Gastrocnemius medialis (tissue), 4 donors: ENCODE measurements around the gene DKKL1. TPM values are rescaled to one million over a fixed set of nuclear protein-coding genes. Genes with fewer than 3 reads are reported as not detected.

Experiments
- ATAC-seq, 2 donors: fragments of 150-250 bp; one replicate each; pipeline ENCODE4 v1.9.1; 2016
- DNase-seq, 2 donors: peaks; one replicate each; pipeline ENCODE4 v3.0.0-alpha.2; 2019
- H3K27ac ChIP-seq, 4 donors: fragments of 200-600 bp; sonication (generic); 1 replicate in 1 of 4; 2 replicates in 3 of 4; pipeline ENCODE4 v1.5.1; 2016 to 2018; ENCODE audit warnings: mild to moderate bottlenecking in 2 of 4, moderate library complexity in 1 of 4
- H3K27me3 ChIP-seq, 3 donors: fragments of 200-600 bp; sonication (generic) in 2 of 3; 1 replicate in 1 of 3; 2 replicates in 2 of 3; pipeline versions ENCODE4 v1.5.1 to v1.6.0; 2016 to 2019; ENCODE audit warnings: mild to moderate bottlenecking in 1 of 3, moderate library complexity in 1 of 3
- H3K36me3 ChIP-seq, 2 donors: fragments of 200-600 bp; sonication (generic) in 1 of 2; one replicate each; pipeline ENCODE4 v1.5.1; 2017 to 2018
- H3K4me1 ChIP-seq, 2 donors: fragments of 200-600 bp; sonication (generic) in 1 of 2; one replicate each; pipeline ENCODE4 v1.5.1; 2016 to 2017; ENCODE audit warnings: mild to moderate bottlenecking in 2 of 2
- H3K4me3 ChIP-seq, 4 donors: fragments of 200-600 bp; sonication (generic) in 3 of 4; 1 replicate in 1 of 4; 2 replicates in 3 of 4; pipeline ENCODE4 v1.5.1; 2016 to 2019; ENCODE audit warnings: mild to moderate bottlenecking in 2 of 4
- H3K9me3 ChIP-seq, 3 donors: fragments of 200-600 bp; sonication (generic) in 2 of 3; 1 replicate in 1 of 3; 2 replicates in 2 of 3; pipeline ENCODE4 v1.5.1; 2016 to 2019
- POLR2A ChIP-seq, 2 donors: fragments of 450-650 bp; IDR thresholded peaks; one replicate each; pipeline ENCODE4 v1.6.1; 2017; ENCODE audit warnings: antibody characterized with exemption in 2 of 2, mild to moderate bottlenecking in 2 of 2, moderate library complexity in 2 of 2
- in situ Hi-C, 4 donors: fragments of 200-750 bp; cut with MboI; loops; one replicate each; pipeline versions ENCODE4 v1.15.0 to v1.8.0; 2017; ENCODE audit warnings: low sequenced_read_pairs in 4 of 4
- intact Hi-C: fragments of 100-400 bp; cut with DNase I; formaldehyde crosslinking; loops from one replicate; pipeline ENCODE4 v1.15.1; 2023; ENCODE audit warnings: low total_unique reads
- total RNA-seq, 4 donors: library from RNA; depleted of rRNA; stranded (reverse); fragments of >200 nt; gene quantifications; one replicate each; pipeline versions ENCODE4 v1.1.0 to v1.2.3, GENCODE V29; 2016
- TF ChIP-seq, protein P1 (sequence below), 5 experiments: fragments of 450-650 bp in 3 of 5; fragments of 200-600 bp in 2 of 5; sonication (generic) in 2 of 5; IDR thresholded peaks in 4 of 5; conservative IDR thresholded peaks in 1 of 5; 1 replicate in 4 of 5; 2 replicates in 1 of 5; pipeline ENCODE4 v1.5.1; 2016 to 2019; ENCODE audit warnings: antibody characterized with exemption in 5 of 5, mild to moderate bottlenecking in 3 of 5, moderate library complexity in 3 of 5

The DKKL1 gene
- total RNA-seq, 4 donors from 2014 or later = not detected

DNA sequence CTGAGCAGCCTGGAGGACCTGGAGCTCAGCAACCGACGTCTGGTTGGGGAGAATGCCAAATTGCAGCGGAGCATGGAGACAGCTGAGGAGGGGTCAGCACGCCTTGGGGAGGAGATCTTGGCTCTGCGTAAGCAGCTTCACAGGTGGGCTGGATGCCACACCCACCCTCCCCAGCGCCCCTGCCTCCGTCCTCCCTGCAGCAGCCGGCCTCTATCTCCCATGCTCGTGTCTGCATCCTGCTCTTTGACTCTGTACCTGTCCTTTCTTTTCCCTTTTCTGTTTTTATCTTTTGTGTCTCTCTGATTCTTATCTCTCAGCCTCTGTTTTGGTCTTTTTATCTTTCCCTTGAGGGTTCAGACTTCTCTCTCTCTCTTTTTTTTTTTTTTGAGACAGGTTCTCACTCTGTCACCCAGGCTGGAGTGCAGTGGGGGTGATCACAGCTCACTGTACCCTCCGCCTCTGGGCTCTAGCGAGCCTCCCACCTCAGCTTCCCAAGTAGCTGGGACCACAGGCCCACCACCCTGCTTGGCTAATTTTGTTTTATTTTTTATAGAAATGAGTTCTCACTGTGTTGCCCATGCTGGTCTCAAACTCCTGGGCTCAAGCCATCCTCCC, 34.4 kb downstream of the DKKL1 start:
- DNase-seq (no peak), ATAC-seq (no peak)
- intact Hi-C loops (no loop called here), in situ Hi-C loops (loop anchor here in 2 of 4 donors (10.0 to 25.0 kb wide), 2 partner anchors 47 to 139 kb away; partner anchors contain the start of genes RCN3 (in 1 of the 2) and SLC17A7 (in 1 of the 2))
- H3K36me3 ChIP-seq = no peaks in the 10 kb centered on the region
- H3K4me1 ChIP-seq = no peaks in the 10 kb centered on the region
- TF ChIP-seq POLR2A (IDR thresholded peaks at IDR 0.05) = no peak
- TF ChIP-seq, protein P1, sequence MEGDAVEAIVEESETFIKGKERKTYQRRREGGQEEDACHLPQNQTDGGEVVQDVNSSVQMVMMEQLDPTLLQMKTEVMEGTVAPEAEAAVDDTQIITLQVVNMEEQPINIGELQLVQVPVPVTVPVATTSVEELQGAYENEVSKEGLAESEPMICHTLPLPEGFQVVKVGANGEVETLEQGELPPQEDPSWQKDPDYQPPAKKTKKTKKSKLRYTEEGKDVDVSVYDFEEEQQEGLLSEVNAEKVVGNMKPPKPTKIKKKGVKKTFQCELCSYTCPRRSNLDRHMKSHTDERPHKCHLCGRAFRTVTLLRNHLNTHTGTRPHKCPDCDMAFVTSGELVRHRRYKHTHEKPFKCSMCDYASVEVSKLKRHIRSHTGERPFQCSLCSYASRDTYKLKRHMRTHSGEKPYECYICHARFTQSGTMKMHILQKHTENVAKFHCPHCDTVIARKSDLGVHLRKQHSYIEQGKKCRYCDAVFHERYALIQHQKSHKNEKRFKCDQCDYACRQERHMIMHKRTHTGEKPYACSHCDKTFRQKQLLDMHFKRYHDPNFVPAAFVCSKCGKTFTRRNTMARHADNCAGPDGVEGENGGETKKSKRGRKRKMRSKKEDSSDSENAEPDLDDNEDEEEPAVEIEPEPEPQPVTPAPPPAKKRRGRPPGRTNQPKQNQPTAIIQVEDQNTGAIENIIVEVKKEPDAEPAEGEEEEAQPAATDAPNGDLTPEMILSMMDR (IDR thresholded peaks at IDR 0.05 in 4 of 5, conservative IDR thresholded peaks at IDR 0.05 in 1 of 5) = no peak
- peaks cover 0 to 5% (median 2%) of the 10 kb centered on the region in 3 donors for H3K27me3 ChIP-seq
- no peak overlapping the region for H3K27ac ChIP-seq
- no peaks in the 10 kb centered on the region for H3K9me3 ChIP-seq
- no peak overlapping the region for H3K4me3 ChIP-seq

DNA sequence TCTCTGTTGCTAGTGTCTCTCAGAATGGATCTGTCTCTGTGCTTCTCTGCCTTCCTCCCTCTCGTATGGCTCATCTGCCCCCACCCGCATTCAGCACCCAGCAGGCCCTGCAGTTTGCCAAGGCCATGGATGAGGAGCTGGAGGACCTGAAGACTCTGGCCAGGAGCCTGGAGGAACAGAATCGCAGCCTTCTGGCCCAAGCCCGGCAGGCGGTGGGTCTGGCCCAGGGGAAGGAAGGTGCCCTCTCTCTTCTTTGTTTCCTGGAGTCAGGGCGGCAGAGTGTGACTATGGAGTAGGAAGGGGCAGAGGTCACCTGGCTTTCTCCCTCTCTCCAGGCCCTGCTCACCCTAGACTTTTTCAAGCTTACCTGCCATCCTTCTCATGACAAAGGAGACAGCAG, 35.3 kb downstream of the DKKL1 start:
- DNase-seq (no peak), ATAC-seq (no peak)
- TF ChIP-seq, protein P1 (IDR thresholded peaks at IDR 0.05 in 4 of 5, conservative IDR thresholded peaks at IDR 0.05 in 1 of 5) = no peak
- TF ChIP-seq POLR2A (IDR thresholded peaks at IDR 0.05) = no peak
- no peak overlapping the region for H3K4me3 ChIP-seq
- no peaks in the 10 kb centered on the region for H3K36me3 ChIP-seq
- intact Hi-C loops (no loop called here), in situ Hi-C loops (loop anchor here in 2 of 4 donors (10.0 to 25.0 kb wide), 2 partner anchors 46 to 138 kb away; partner anchors contain the start of genes RCN3 (in 1 of the 2) and SLC17A7 (in 1 of the 2))
- peaks cover 0 to 5% (median 2%) of the 10 kb centered on the region in 3 donors for H3K27me3 ChIP-seq
- H3K4me1 ChIP-seq = no peaks in the 10 kb centered on the region
- no peak overlapping the region for H3K27ac ChIP-seq
- no peaks in the 10 kb centered on the region for H3K9me3 ChIP-seq

DNA sequence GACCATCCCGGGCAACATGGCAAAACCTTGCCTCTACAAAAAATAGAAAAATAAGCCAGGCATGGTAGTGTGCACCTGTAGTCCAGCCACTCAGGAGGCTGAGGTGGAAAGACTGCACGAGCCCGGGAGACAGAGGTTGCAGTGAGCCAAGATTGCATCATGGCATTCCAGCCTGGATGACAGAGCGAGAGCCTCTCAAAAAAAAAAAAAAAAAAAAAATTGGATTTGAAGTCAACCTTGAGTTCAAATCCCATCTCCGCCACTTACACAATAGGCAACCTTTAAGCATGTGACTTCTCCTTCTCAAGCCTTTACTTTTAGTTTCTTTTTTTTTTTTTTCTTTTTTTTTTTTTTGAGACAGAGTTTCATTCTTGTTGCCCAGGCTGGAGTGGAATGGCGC, 36.4 kb downstream of the DKKL1 start:
- intact Hi-C loops = no loop called here
- Histone ChIP-seq H3K4me3 (no peak overlapping the region), H3K27me3 (peaks cover 0 to 5% (median 2%) of the 10 kb centered on the region in 3 donors), H3K9me3 (no peaks in the 10 kb centered on the region), H3K27ac (no peak overlapping the region), H3K4me1 (no peaks in the 10 kb centered on the region), H3K36me3 (no peaks in the 10 kb centered on the region)
- no peak for ATAC-seq
- in situ Hi-C loops = no loop called here
- TF ChIP-seq, protein P1 (IDR thresholded peaks at IDR 0.05 in 4 of 5, conservative IDR thresholded peaks at IDR 0.05 in 1 of 5) = no peak
- TF ChIP-seq POLR2A (IDR thresholded peaks at IDR 0.05) = no peak
- DNase-seq = no peak

DNA sequence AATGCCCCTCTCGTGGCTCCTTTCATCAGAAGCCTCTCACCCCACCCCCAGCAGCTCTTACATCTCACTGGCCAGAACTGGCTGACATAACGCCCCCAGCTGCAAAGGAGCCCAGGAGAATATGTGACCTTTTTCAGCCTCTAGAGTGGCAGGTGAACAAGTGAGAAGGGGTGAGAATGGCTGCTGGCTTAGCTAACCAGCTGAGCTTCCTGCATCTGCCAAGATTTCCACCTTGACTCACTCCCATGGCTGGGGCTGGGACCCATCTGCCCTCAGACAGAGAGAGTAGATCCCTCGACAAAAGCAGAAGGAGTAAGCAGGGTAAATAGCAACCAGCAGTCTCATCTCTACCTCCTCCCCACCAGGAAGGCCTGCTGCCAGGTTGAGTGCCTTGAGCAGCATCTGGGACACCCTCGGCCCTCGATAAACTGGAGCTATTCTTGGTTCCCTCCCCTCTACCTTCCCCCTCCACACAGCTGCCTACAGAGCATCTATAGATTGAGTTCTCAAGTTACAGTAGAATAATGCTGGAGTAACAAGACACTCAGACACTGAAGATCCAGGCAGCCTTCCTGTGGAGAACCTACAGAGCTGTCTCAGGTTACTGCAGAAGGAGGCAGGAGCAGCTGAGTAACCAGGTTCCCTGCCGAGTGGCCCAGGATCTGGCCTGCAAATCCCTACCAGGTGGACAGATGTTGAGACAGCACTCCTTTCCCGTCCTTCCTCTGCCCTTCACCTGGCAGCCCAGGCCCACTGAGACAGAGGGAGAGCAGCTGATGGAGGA, 39.9 kb downstream of the DKKL1 start:
- H3K36me3 ChIP-seq = no peaks in the 10 kb centered on the region
- H3K9me3 ChIP-seq = no peaks in the 10 kb centered on the region
- no peak for ATAC-seq
- H3K27me3 ChIP-seq = peaks cover 0 to 5% (median 0%) of the 10 kb centered on the region in 3 donors
- no peak overlapping the region for H3K4me3 ChIP-seq
- H3K4me1 ChIP-seq = no peaks in the 10 kb centered on the region
- H3K27ac ChIP-seq = no peak overlapping the region
- intact Hi-C loops = no loop called here
- no peak for DNase-seq
- TF ChIP-seq POLR2A (IDR thresholded peaks at IDR 0.05) = no peak
- TF ChIP-seq, protein P1 (IDR thresholded peaks at IDR 0.05 in 4 of 5, conservative IDR thresholded peaks at IDR 0.05 in 1 of 5) = no peak
- in situ Hi-C loops = no loop called here
